Choroid plexus epithelial cell (primary cell): ENCODE measurements around the gene LSM14A.

Source experiments
- DNase-seq: peaks from one replicate; pipeline ENCODE4 v3.0.0-alpha.2; 2010; ENCODE audit warnings: low read depth
- H3K4me3 ChIP-seq: 2 replicates; pipeline ENCODE4 v1.5.1; 2011; ENCODE audit warnings: low read depth, mild to moderate bottlenecking, control low read depth, low read length, moderate library complexity
- TF ChIP-seq, protein P1 (sequence below): conservative IDR thresholded peaks from 2 replicates; pipeline ENCODE4 v1.5.1; 2011; ENCODE audit warnings: low read depth, mild to moderate bottlenecking, control low read depth, inconsistent platforms, low read length, moderate library complexity

LSM14A gene

DNA sequence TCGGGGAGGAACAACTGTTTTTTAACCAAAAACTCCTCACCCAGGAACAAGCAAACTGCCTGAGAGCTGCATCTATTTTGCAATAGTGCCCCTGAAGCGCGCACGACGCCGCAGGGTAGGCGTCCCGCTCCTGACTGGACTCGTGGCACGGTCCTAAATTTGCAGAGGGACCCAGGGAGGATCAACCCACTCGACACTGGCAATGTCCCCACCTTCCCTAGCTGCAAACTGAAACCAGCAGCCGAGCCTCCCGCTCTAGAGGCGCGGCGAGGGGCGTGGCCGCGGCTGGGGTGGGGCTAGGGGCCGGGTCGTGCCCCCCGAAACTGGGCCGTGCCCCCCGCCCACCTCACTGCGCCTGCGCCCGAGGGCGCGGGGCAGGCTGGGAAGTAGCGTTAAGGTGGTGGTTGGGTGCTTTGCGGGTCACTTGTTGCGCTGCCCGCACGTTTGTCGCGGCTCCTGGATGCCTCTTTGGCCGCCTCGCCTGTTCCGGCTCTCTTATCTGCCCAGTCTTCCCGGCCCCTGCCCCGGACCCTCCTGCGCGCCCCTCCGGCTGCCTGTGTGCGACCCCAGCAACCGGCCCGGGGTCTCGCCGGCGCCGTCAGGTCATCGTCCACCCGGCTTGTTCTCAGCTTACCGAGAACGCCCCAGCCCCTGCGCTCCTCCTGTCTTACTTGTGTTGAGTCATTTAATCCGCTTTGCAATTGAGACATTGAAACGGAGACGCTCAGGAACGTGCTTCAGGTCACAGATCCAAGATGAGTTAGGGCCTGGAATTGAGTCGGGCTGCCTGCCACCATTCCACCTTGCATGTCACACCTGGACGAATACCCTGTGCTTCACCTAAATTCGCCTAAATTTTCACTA, 37.9 kb upstream of the LSM14A start:
- TF ChIP-seq, protein P1, sequence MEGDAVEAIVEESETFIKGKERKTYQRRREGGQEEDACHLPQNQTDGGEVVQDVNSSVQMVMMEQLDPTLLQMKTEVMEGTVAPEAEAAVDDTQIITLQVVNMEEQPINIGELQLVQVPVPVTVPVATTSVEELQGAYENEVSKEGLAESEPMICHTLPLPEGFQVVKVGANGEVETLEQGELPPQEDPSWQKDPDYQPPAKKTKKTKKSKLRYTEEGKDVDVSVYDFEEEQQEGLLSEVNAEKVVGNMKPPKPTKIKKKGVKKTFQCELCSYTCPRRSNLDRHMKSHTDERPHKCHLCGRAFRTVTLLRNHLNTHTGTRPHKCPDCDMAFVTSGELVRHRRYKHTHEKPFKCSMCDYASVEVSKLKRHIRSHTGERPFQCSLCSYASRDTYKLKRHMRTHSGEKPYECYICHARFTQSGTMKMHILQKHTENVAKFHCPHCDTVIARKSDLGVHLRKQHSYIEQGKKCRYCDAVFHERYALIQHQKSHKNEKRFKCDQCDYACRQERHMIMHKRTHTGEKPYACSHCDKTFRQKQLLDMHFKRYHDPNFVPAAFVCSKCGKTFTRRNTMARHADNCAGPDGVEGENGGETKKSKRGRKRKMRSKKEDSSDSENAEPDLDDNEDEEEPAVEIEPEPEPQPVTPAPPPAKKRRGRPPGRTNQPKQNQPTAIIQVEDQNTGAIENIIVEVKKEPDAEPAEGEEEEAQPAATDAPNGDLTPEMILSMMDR: no peak

DNA sequence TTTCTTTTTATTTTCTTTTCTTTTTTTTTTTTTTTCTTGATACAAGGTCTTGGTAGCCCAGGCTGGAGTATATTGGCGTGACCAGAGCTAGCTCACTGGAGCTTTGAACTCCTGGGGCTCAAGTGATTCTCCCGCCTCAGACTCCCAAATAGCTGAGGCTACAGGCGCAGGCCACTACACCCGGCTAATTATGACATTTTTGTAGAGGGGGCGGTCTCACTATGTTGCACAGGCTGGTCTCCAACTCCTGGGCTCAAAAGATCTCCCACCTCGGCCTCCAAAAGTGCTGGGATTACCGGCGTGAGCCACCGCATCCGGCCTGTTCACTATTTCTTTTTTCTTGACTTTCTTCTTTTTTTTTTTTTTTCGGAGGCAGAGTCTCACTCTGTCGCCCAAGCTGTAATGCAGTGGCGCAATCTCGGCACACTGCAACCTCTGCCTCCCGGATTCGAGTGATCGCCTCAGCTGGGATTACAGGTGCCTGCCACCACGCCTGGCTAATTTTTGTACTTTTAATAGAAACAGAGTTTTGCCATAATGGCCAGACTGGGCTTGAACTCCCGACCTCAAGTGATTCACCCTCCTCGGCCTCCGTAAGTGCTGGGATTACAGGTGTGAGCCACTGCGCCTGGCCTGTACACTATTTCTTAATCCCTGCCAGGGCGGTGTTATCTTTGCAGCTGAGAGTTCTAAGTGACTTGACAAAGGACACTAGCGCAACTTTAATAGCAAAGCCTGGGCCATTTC, 37.1 kb upstream of the LSM14A start:
- TF ChIP-seq, protein P1: no peak
- DNase-seq: no peak
- peak overlapping the region; percentile 76 for H3K4me3 ChIP-seq

More for the DNA sequence above, 37.9 kb upstream of the LSM14A start:
- peak; percentile 68 for DNase-seq
- peak overlapping the region; percentile 76 for H3K4me3 ChIP-seq

DNA sequence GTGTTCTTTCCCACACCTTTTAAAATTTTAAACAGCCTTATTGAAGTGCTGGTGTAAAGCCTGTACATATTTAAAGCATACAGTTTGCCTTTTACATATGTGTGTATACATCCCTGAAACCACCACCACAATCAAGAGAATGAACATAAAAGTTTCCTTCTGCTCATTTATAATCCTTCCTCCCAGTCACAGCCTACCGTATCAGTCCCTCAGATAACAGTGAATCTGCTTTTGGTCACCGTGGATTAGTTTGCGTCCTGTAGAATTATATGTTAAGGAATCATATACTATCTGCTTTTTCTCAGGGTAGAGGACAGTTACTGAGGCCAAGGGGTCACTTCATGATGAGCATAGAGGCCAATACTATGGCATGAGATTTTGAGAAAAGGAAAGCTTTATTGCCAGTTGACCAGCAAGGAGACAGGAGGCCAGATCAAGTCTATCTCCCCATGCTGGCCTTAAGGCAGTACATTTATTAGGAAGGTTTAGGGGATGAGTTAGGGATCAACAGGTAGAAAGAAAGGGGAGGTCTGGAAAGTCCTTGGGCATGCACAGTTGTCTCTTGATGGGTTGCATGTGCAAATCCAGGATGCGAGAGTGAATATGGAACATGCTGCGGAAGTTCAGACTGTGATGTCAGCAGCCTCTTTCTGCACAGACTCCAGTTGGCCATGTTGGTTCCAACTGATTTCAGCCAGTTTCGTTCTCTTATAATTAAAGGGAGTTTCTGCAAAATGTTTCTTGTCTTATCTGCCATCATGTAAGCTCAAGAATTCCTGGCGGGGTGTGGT, 36.3 kb upstream of the LSM14A start:
- no peak for DNase-seq
- TF ChIP-seq, protein P1: no peak
- H3K4me3 ChIP-seq: no peak overlapping the region

DNA sequence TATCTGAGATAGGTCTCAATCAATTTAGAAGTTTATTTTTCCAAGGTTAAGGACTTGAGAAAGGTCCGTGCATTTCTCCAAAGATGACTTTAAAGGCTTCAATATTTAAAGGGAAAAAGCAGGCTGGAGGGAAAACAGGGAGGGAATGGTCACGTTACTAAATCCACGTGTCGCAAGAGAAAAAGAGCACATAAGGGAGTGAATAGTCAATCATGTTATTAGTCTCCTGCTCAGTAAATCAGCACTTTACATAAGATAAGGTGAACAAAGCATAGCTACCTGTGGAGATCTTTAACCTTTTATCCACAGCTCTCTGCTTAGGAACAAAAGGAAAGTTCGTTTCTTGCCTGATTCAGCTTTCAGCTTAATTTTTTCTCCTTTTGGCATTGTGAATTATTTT, 31.3 kb upstream of the LSM14A start:
- TF ChIP-seq, protein P1: no peak
- H3K4me3 ChIP-seq: no peak overlapping the region
- DNase-seq: no peak

DNA sequence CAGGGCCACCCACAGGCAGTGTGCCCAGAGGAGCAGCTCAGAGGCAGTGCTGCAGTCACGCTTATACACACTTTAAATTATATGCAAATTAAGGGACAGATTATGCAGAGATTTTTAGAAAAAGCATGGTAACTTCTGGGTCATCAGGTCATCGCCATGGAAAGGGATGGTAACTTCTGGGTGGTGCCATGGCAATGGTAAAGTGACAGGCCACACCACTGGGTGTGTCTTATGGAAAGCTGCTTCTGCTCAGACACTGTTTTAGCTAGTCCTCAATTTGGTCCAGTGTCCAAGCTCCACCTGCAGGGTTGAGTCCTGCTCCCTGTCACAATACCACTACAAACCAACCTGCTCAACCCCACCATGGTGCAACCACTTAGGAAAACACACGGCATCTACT, 29.9 kb upstream of the LSM14A start:
- no peak for DNase-seq
- H3K4me3 ChIP-seq: no peak overlapping the region

DNA sequence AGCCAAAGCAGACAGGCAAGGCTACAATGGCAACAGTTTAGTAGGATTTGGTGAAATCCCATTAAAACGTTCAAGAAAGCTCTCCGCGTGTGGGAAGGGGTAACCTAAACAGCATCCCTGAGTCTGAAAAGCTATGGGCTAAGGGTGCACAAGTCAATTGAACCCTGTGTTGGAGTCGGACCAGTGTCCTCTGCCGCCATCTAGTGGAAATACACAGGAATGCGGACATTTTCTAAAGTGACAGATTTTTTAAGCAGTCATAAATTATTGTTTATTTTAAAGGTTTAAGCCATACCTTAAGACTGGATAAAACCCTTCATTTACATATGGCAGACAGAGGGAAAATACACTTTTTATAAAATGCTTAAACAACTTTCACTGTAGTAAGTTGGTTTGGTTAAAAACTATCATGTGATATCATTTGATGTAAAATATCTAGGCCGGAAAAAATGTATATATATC, 26.5 kb upstream of the LSM14A start:
- TF ChIP-seq, protein P1: peak; percentile 83
- H3K4me3 ChIP-seq: no peak overlapping the region
- peak; percentile 73 for DNase-seq

More for the DNA sequence above, 29.9 kb upstream of the LSM14A start:
- TF ChIP-seq, protein P1: no peak
